GM12873 (cell line): ENCODE measurements around the gene PURB.

Experiments used
- TF ChIP-seq, protein P1 (sequence below): IDR thresholded peaks from 2 replicates; pipeline ENCODE4 v1.5.1; 2012; ENCODE audit warnings: low read depth, mild to moderate bottlenecking, moderate library complexity, low read length, control low read depth; ENCODE audit not compliant: insufficient read depth; ENCODE audit errors: missing control alignments

The PURB gene

GRCh38 chr7:44853391-44853790 lies 31.9 kb downstream of the PURB start:
- TF ChIP-seq, protein P1, sequence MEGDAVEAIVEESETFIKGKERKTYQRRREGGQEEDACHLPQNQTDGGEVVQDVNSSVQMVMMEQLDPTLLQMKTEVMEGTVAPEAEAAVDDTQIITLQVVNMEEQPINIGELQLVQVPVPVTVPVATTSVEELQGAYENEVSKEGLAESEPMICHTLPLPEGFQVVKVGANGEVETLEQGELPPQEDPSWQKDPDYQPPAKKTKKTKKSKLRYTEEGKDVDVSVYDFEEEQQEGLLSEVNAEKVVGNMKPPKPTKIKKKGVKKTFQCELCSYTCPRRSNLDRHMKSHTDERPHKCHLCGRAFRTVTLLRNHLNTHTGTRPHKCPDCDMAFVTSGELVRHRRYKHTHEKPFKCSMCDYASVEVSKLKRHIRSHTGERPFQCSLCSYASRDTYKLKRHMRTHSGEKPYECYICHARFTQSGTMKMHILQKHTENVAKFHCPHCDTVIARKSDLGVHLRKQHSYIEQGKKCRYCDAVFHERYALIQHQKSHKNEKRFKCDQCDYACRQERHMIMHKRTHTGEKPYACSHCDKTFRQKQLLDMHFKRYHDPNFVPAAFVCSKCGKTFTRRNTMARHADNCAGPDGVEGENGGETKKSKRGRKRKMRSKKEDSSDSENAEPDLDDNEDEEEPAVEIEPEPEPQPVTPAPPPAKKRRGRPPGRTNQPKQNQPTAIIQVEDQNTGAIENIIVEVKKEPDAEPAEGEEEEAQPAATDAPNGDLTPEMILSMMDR = no peak

DNA sequence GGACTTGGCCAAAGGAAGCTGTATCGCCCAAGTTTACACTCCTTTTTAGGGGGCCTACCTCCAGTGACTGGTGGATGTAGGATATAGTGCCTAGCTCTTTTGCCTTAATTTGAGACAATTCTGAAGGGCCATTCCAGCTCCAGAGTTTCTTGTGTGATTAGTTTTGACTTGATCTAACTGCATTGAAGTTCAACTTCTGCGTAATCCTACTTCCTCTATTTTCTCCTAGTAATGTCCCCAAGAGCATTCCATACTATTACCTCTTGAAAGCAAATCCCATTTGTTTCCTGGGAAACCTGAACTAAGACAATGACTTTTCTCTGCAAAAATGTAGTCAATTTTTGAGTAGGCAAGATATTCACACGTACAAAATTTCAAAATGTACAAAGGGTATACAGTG lies 32.7 kb downstream of the PURB start:
- TF ChIP-seq, protein P1 = no peak

GRCh38 chr7:44849885-44850544 lies 35.3 kb downstream of the PURB start:
- TF ChIP-seq, protein P1 = no peak

GRCh38 chr7:44849259-44849884 lies 36.0 kb downstream of the PURB start:
- TF ChIP-seq, protein P1 = no peak

DNA sequence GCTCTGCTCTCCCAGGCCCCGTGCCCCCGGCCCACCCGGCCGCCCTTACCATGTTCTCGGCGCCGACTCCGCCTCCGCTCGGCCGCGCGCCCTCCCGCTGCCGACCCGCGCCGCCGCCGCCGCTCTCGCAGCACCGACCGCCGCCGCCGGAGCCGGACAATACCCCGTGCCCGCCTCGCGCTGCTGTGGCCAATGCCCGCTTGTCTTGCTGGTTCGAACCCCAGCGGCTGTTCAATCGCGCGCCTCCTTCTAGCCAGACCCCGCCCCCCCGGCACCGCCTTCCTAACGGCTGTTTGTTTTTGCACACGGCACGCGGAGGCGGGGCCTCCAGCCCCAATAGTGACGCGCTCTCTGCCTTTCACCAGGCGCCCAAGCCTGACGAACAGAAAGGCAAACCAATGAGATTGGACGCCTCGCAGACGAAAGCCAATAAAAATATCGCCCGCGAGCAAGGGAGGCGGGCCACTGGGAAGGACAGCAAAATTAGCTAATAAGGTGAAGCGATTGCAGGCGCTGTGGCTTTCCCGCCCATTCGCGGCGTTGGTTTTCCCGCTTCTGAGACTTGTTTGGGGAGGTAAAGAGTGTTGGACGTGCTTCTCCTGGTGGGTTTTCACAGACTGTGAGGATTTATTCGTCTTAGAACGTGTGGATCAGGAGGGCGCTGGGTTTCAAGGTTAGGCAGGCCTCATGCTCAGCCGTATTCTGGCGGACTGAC lies 37.3 kb downstream of the PURB start, which contains the start of gene H2AZ2:
H2AZ2 (minus strand) TSS at position 168 of the 715 bp plus-strand sequence; CDS start at position 52, 116 bp downstream.
- TF ChIP-seq, protein P1 = no peak

GRCh38 chr7:44847509-44847919 lies 37.8 kb downstream of the PURB start:
- TF ChIP-seq, protein P1 = peak; percentile 83

DNA sequence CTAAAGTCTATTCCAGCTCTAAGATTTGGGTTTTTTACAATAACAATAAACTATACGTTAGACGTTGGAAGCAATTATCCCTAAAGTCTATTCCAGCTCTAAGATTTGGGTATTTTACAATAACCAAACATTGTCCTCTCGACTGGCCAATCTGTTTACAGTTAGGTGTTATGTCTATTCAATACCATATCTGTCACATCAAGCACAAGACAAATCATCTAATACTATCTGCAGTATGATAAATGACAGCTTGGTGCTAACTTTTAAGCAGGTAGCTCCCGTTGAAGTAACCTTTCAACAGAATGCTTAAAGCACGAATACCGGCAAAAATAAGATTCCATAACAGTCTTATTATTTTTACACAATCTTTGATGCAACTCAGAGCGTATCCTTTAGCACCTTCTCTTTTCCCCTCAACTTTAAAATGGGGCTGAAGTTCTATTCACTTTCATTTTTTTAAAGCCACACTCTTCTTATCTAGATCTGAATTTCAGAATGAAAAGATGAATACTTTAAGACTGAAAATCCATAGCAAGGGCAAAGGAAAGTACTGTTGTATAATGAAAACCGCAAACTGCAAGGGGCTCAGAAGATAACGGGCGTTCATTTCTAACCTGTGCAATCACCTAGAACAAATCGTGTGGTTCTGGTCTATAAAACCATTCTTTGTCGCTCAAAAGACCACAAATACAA lies 38.4 kb downstream of the PURB start:
- TF ChIP-seq, protein P1 = no peak
